GM23338 (cell line): Measurements from ENCODE around the gene RAB3IL1. TPM values are rescaled to one million over a fixed set of nuclear protein-coding genes. Genes with fewer than 3 reads are reported as not detected.

Experiments
- ATAC-seq: fragments of 200-7000 bp; cut with Tn5 transposase; 3 replicates; pipeline ENCODE4 v1.9.1; 2020
- DNase-seq: peaks from one replicate; pipeline ENCODE4 v3.0.0-alpha.2; 2015; ENCODE audit warnings: low spot score
- H2AFZ ChIP-seq: fragments of 200-600 bp; sonication (generic); 2 replicates; pipeline ENCODE4 v1.8.0; 2016; ENCODE audit warnings: antibody characterized with exemption, mild to moderate bottlenecking, moderate library complexity
- H3F3A ChIP-seq: fragments of 200-600 bp; sonication (generic); replicated peaks from 2 replicates; pipeline ENCODE4 v1.8.0; 2017; ENCODE audit warnings: antibody characterized with exemption, mixed run types, low read depth
- H3K27ac ChIP-seq: fragments of 200-600 bp; sonication (generic); 2 replicates; pipeline ENCODE4 v1.6.1; 2016; ENCODE audit warnings: low read depth
- H3K27me3 ChIP-seq: fragments of 200-600 bp; sonication (generic); 2 replicates; pipeline ENCODE4 v1.8.0; 2016; ENCODE audit warnings: mild to moderate bottlenecking, mixed run types, moderate library complexity; ENCODE audit not compliant: insufficient read depth
- H3K36me3 ChIP-seq: fragments of 200-600 bp; sonication (generic); 2 replicates; pipeline ENCODE4 v1.8.0; 2016; ENCODE audit warnings: mild to moderate bottlenecking; ENCODE audit not compliant: insufficient read depth
- H3K4me1 ChIP-seq: fragments of 200-600 bp; sonication (generic); 2 replicates; pipeline ENCODE4 v1.8.0; 2016; ENCODE audit warnings: mild to moderate bottlenecking, moderate library complexity; ENCODE audit not compliant: insufficient read depth
- H3K4me2 ChIP-seq: fragments of 200-600 bp; sonication (generic); 2 replicates; pipeline ENCODE4 v1.7.1; 2017; ENCODE audit warnings: mixed run types
- H3K4me3 ChIP-seq: fragments of 200-600 bp; sonication (generic); 2 replicates; pipeline ENCODE4 v1.6.1; 2016; ENCODE audit warnings: mixed run types
- H3K79me2 ChIP-seq: fragments of 200-600 bp; sonication (generic); replicated peaks from 2 replicates; pipeline ENCODE4 v1.8.0; 2017; ENCODE audit warnings: mild to moderate bottlenecking; ENCODE audit not compliant: insufficient read depth
- H3K9me2 ChIP-seq: fragments of 200-600 bp; sonication (generic); 2 replicates; pipeline ENCODE4 v1.8.0; 2017; ENCODE audit not compliant: insufficient read depth
- H4K20me1 ChIP-seq: fragments of 200-600 bp; sonication (generic); replicated peaks from 2 replicates; pipeline ENCODE4 v1.8.0; 2017; ENCODE audit warnings: mild to moderate bottlenecking; ENCODE audit not compliant: insufficient read depth
- H3K27ac Mint-ChIP-seq: 2 replicates; pipeline ENCODE4 v1.8.0; 2020; ENCODE audit warnings: inconsistent platforms, mild to moderate bottlenecking, moderate library complexity, mixed read lengths
- H3K27me3 Mint-ChIP-seq: 3 replicates; pipeline ENCODE4 v1.8.0; 2022; ENCODE audit warnings: low read depth, mild to moderate bottlenecking, moderate library complexity, mixed read lengths, inconsistent platforms; ENCODE audit not compliant: insufficient read depth, poor library complexity
- H3K36me3 Mint-ChIP-seq: 3 replicates; pipeline ENCODE4 v1.8.0; 2021; ENCODE audit warnings: low read depth, mild to moderate bottlenecking, inconsistent platforms, moderate library complexity, mixed read lengths
- H3K4me1 Mint-ChIP-seq: 3 replicates; pipeline ENCODE4 v1.8.0; 2020; ENCODE audit warnings: mild to moderate bottlenecking, inconsistent platforms, mixed read lengths
- H3K4me3 Mint-ChIP-seq: 3 replicates; pipeline ENCODE4 v1.8.0; 2021; ENCODE audit warnings: moderate library complexity, mild to moderate bottlenecking, inconsistent platforms, mixed read lengths
- H3K9me3 Mint-ChIP-seq: 3 replicates; pipeline ENCODE4 v1.8.0; 2020; ENCODE audit warnings: moderate library complexity, mild to moderate bottlenecking, inconsistent platforms, mixed read lengths
- CREB1 ChIP-seq: fragments of 250-450 bp; sonication (Bioruptor Pico); IDR thresholded peaks from 2 replicates; pipeline ENCODE4 v1.5.0; 2020; ENCODE audit warnings: low read depth, mild to moderate bottlenecking, moderate library complexity
- EZH2 ChIP-seq: fragments of 200-600 bp; sonication (generic); IDR thresholded peaks from one replicate; pipeline ENCODE4 v1.8.0; 2017; ENCODE audit warnings: antibody characterized with exemption, mild to moderate bottlenecking, low read depth; ENCODE audit not compliant: unreplicated experiment
- EZH2phosphoT487 ChIP-seq: fragments of 200-600 bp; sonication (generic); IDR thresholded peaks from one replicate; pipeline ENCODE4 v1.8.1; 2018; ENCODE audit warnings: antibody characterized with exemption; ENCODE audit not compliant: unreplicated experiment
- JUNB ChIP-seq: IDR thresholded peaks from one replicate; pipeline ENCODE4 v1.6.1; 2016; ENCODE audit warnings: antibody characterized with exemption; ENCODE audit not compliant: unreplicated experiment
- NANOG ChIP-seq: IDR thresholded peaks from 2 replicates; pipeline ENCODE4 v1.6.1; 2016; ENCODE audit warnings: antibody characterized with exemption, borderline replicate concordance
- POLR2AphosphoS5 ChIP-seq: IDR thresholded peaks from 2 replicates; pipeline ENCODE4 v1.6.1; 2016; ENCODE audit warnings: antibody characterized with exemption, low read depth
- STAT1 ChIP-seq: IDR thresholded peaks from one replicate; pipeline ENCODE4 v1.6.1; 2016; ENCODE audit warnings: antibody characterized with exemption; ENCODE audit not compliant: unreplicated experiment
- ZNF114 ChIP-seq: fragments of 250-450 bp; sonication (Bioruptor Pico); IDR thresholded peaks from 2 replicates; pipeline ENCODE4 v1.5.0; 2020; ENCODE audit warnings: mild to moderate bottlenecking, moderate library complexity
- ZNF331 ChIP-seq: fragments of 250-450 bp; sonication (Bioruptor Pico); IDR thresholded peaks from 2 replicates; pipeline ENCODE4 v1.5.0; 2020; ENCODE audit warnings: low read depth, mild to moderate bottlenecking, moderate library complexity
- polyA plus RNA-seq: library from polyadenylated mRNA; unstranded; fragments of >200 nt; fragmentation: Nextera tagmentation; extraction: Ambion mirVana; gene quantifications from 2 replicates; pipeline ENCODE4 v1.2.1, GENCODE V29; 2016
- total RNA-seq: library from RNA; depleted of rRNA; stranded (reverse); fragments of >200 nt; shearing (Covaris generic); gene quantifications from 2 replicates; pipeline ENCODE4 v1.2.3, GENCODE V29; 2014
- TF ChIP-seq, protein P1 (sequence below): fragments of 250-450 bp; sonication (Bioruptor Pico); IDR thresholded peaks from 2 replicates; pipeline ENCODE4 v1.5.0; 2020; ENCODE audit warnings: mild to moderate bottlenecking, moderate library complexity
- TF ChIP-seq, protein P2 (sequence below): IDR thresholded peaks from one replicate; pipeline ENCODE4 v1.6.1; 2018; ENCODE audit warnings: antibody characterized with exemption; ENCODE audit not compliant: unreplicated experiment
- TF ChIP-seq, protein P3 (sequence below): IDR thresholded peaks from 2 replicates; pipeline ENCODE4 v1.6.1; 2016; ENCODE audit warnings: antibody characterized with exemption
- TF ChIP-seq, protein P4 (sequence below), 2 experiments: fragments of 200-600 bp in 1 of 2; sonication (generic) in 1 of 2; conservative IDR thresholded peaks; 2 replicates each; pipeline versions ENCODE4 v1.5.1 to v1.6.1; 2016 to 2017; ENCODE audit warnings: antibody characterized with exemption in 2 of 2, low read depth in 2 of 2, mild to moderate bottlenecking in 2 of 2, moderate library complexity in 1 of 2

Gene RAB3IL1
- total and polyA plus RNA-seq, 2 experiments from 2014 or later: 2.7 to 3.4 TPM

DNA sequence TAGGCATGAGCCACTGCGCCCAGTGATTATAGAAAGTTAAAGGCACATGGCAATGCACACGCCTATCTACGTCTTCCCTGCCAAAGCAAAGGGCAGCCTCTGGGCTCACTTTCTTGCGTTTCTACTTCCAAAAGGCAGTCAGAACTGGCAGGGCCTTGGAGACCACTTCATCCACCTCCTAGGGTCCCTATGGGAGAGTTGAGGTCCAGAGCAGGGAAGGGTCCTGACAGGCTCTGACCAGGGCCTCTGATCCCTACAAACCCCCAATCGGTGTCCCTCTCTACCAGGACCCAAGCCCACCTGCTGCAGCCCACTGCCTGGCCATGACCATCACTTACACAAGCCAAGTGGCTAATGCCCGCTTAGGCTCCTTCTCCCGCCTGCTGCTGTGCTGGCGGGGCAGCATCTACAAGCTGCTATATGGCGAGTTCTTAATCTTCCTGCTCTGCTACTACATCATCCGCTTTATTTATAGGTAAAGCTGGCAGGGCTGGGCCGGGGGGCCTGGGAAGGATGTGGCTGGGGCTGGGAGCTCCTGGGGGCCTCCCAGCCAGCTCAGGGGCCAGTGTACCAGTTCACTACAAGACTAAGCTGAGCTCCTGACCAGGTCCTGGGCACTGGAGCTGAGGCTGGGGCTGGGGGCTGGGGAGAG lies 34.2 kb upstream of the RAB3IL1 start:
- H3F3A ChIP-seq: peaks cover 8% of the 10 kb centered on the region; the same call in 1 of the 2 replicates
- peaks cover 7% of the 10 kb centered on the region; the same call in 1 of the 2 replicates for H3K4me1 ChIP-seq
- H3K4me3 Mint-ChIP-seq: no peak overlapping the region
- no peak for ATAC-seq
- H3K9me3 Mint-ChIP-seq: no peaks in the 10 kb centered on the region
- H3K9me2 ChIP-seq: no peaks in the 10 kb centered on the region
- H3K79me2 ChIP-seq: no peaks in the 10 kb centered on the region
- H3K4me1 Mint-ChIP-seq: peaks cover 12% of the 10 kb centered on the region
- no peak overlapping the region for H3K27ac Mint-ChIP-seq
- H3K36me3 Mint-ChIP-seq: no peaks in the 10 kb centered on the region
- no peak overlapping the region for H3K4me3 ChIP-seq
- H3K27ac ChIP-seq: no peak overlapping the region
- no peaks in the 10 kb centered on the region for H4K20me1 ChIP-seq
- peaks cover 17% of the 10 kb centered on the region for H3K27me3 Mint-ChIP-seq
- DNase-seq: no peak
- TF ChIP-seq, protein P1, sequence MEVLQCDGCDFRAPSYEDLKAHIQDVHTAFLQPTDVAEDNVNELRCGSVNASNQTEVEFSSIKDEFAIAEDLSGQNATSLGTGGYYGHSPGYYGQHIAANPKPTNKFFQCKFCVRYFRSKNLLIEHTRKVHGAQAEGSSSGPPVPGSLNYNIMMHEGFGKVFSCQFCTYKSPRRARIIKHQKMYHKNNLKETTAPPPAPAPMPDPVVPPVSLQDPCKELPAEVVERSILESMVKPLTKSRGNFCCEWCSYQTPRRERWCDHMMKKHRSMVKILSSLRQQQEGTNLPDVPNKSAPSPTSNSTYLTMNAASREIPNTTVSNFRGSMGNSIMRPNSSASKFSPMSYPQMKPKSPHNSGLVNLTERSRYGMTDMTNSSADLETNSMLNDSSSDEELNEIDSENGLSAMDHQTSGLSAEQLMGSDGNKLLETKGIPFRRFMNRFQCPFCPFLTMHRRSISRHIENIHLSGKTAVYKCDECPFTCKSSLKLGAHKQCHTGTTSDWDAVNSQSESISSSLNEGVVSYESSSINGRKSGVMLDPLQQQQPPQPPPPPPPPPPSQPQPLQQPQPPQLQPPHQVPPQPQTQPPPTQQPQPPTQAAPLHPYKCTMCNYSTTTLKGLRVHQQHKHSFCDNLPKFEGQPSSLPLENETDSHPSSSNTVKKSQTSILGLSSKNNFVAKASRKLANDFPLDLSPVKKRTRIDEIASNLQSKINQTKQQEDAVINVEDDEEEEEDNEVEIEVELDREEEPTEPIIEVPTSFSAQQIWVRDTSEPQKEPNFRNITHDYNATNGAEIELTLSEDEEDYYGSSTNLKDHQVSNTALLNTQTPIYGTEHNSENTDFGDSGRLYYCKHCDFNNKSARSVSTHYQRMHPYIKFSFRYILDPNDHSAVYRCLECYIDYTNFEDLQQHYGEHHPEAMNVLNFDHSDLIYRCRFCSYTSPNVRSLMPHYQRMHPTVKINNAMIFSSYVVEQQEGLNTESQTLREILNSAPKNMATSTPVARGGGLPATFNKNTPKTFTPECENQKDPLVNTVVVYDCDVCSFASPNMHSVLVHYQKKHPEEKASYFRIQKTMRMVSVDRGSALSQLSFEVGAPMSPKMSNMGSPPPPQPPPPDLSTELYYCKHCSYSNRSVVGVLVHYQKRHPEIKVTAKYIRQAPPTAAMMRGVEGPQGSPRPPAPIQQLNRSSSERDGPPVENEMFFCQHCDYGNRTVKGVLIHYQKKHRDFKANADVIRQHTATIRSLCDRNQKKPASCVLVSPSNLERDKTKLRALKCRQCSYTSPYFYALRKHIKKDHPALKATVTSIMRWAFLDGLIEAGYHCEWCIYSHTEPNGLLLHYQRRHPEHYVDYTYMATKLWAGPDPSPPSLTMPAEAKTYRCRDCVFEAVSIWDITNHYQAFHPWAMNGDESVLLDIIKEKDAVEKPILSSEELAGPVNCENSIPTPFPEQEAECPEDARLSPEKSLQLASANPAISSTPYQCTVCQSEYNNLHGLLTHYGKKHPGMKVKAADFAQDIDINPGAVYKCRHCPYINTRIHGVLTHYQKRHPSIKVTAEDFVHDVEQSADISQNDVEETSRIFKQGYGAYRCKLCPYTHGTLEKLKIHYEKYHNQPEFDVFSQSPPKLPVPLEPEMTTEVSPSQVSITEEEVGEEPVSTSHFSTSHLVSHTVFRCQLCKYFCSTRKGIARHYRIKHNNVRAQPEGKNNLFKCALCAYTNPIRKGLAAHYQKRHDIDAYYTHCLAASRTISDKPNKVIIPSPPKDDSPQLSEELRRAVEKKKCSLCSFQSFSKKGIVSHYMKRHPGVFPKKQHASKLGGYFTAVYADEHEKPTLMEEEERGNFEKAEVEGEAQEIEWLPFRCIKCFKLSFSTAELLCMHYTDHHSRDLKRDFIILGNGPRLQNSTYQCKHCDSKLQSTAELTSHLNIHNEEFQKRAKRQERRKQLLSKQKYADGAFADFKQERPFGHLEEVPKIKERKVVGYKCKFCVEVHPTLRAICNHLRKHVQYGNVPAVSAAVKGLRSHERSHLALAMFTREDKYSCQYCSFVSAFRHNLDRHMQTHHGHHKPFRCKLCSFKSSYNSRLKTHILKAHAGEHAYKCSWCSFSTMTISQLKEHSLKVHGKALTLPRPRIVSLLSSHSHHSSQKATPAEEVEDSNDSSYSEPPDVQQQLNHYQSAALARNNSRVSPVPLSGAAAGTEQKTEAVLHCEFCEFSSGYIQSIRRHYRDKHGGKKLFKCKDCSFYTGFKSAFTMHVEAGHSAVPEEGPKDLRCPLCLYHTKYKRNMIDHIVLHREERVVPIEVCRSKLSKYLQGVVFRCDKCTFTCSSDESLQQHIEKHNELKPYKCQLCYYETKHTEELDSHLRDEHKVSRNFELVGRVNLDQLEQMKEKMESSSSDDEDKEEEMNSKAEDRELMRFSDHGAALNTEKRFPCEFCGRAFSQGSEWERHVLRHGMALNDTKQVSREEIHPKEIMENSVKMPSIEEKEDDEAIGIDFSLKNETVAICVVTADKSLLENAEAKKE: no peak
- TF ChIP-seq EZH2phosphoT487 (no peak), POLR2AphosphoS5 (no peak), NANOG (no peak), EZH2 (no peak), JUNB (no peak), ZNF114 (CRISPR knock-in tag) (no peak), CREB1 (no peak), STAT1 (no peak), ZNF331 (CRISPR knock-in tag) (no peak)
- TF ChIP-seq, protein P2, sequence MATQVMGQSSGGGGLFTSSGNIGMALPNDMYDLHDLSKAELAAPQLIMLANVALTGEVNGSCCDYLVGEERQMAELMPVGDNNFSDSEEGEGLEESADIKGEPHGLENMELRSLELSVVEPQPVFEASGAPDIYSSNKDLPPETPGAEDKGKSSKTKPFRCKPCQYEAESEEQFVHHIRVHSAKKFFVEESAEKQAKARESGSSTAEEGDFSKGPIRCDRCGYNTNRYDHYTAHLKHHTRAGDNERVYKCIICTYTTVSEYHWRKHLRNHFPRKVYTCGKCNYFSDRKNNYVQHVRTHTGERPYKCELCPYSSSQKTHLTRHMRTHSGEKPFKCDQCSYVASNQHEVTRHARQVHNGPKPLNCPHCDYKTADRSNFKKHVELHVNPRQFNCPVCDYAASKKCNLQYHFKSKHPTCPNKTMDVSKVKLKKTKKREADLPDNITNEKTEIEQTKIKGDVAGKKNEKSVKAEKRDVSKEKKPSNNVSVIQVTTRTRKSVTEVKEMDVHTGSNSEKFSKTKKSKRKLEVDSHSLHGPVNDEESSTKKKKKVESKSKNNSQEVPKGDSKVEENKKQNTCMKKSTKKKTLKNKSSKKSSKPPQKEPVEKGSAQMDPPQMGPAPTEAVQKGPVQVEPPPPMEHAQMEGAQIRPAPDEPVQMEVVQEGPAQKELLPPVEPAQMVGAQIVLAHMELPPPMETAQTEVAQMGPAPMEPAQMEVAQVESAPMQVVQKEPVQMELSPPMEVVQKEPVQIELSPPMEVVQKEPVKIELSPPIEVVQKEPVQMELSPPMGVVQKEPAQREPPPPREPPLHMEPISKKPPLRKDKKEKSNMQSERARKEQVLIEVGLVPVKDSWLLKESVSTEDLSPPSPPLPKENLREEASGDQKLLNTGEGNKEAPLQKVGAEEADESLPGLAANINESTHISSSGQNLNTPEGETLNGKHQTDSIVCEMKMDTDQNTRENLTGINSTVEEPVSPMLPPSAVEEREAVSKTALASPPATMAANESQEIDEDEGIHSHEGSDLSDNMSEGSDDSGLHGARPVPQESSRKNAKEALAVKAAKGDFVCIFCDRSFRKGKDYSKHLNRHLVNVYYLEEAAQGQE: no peak
- TF ChIP-seq, protein P3, sequence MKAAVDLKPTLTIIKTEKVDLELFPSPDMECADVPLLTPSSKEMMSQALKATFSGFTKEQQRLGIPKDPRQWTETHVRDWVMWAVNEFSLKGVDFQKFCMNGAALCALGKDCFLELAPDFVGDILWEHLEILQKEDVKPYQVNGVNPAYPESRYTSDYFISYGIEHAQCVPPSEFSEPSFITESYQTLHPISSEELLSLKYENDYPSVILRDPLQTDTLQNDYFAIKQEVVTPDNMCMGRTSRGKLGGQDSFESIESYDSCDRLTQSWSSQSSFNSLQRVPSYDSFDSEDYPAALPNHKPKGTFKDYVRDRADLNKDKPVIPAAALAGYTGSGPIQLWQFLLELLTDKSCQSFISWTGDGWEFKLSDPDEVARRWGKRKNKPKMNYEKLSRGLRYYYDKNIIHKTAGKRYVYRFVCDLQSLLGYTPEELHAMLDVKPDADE: no peak
- TF ChIP-seq, protein P4, sequence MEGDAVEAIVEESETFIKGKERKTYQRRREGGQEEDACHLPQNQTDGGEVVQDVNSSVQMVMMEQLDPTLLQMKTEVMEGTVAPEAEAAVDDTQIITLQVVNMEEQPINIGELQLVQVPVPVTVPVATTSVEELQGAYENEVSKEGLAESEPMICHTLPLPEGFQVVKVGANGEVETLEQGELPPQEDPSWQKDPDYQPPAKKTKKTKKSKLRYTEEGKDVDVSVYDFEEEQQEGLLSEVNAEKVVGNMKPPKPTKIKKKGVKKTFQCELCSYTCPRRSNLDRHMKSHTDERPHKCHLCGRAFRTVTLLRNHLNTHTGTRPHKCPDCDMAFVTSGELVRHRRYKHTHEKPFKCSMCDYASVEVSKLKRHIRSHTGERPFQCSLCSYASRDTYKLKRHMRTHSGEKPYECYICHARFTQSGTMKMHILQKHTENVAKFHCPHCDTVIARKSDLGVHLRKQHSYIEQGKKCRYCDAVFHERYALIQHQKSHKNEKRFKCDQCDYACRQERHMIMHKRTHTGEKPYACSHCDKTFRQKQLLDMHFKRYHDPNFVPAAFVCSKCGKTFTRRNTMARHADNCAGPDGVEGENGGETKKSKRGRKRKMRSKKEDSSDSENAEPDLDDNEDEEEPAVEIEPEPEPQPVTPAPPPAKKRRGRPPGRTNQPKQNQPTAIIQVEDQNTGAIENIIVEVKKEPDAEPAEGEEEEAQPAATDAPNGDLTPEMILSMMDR (conservative IDR thresholded peaks at IDR 0.05; ENCODE audit: low read depth in 2 of 2): no peak
- no peaks in the 10 kb centered on the region for H3K36me3 ChIP-seq
- H2AFZ ChIP-seq: no peak overlapping the region
- peaks cover 12% of the 10 kb centered on the region; the same call in 1 of the 2 replicates for H3K27me3 ChIP-seq
- H3K4me2 ChIP-seq: no peak overlapping the region
